ENCODE results near the gene EFCAB8. TPM values are rescaled to one million over a fixed set of nuclear protein-coding genes. Genes with fewer than 3 reads are reported as not detected.
"Not testable (repeated sequence)": the region's sequence is repeated elsewhere in the genome, so short reads cannot be mapped to it uniquely, and the experiment has no call there.

The EFCAB8 gene
- total RNA-seq, 6 experiments from 2014 or later, result 0.17 to 0.22 (median 0.20) TPM; not detected in 2

DNA sequence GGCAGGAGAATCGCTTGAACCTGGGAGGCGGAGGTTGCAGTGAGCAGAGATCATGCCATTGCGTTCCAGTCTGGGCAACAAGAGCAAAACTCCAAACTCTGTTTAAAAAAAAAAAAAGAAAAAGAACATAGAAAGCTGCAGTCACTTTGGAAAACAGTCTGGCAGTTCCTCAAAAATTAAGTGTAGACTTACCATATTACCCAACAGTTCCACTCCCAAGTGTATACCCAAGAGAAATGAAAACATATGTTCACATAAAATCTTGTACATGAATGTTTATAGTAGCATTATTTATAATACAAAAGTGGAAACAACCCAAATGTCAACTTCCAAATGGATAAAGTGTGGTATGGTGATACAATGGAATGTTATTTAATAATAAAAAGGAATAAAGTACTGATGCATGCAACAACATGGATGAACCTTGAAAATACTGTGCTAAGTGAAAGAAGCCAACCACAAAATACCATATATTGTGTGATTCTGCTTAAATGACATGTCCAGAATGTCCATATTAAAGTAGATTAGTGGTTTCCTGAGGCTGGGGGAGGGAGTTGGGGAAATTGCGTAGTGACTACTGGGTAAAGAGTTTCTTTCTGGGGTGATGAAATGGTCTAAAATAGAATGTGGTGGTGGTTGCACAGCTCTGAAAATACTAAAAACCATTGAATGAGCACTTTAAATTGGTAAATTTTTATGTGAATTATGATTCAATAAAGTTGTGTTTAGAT lies 82.6 kb downstream of the EFCAB8 start:
- no peaks in the 10 kb centered on the region for H3K27me3 ChIP-seq
- DNase-seq (no peak), ATAC-seq (no peak)
- no peaks in the 10 kb centered on the region for H3K9me3 ChIP-seq
- H3K36me3 ChIP-seq, result no peaks in the 10 kb centered on the region
- TF ChIP-seq POLR2A (IDR thresholded peaks at IDR 0.05), result no peak
- no peak for TF ChIP-seq CTCF (IDR thresholded peaks at IDR 0.05)
- intact Hi-C loops (cut with DNase I), result no loop called here
- no peak overlapping the region for H3K27ac ChIP-seq
- WGBS (ENCODE audit: insufficient coverage, low coverage, low lambda C conversion rate, missing lambda C conversion rate), result 71% methylated on average over 4 of the region's 4 CpGs
- H3K4me1 ChIP-seq, result no peaks in the 10 kb centered on the region
- H3K4me3 ChIP-seq, result no peak overlapping the region

DNA sequence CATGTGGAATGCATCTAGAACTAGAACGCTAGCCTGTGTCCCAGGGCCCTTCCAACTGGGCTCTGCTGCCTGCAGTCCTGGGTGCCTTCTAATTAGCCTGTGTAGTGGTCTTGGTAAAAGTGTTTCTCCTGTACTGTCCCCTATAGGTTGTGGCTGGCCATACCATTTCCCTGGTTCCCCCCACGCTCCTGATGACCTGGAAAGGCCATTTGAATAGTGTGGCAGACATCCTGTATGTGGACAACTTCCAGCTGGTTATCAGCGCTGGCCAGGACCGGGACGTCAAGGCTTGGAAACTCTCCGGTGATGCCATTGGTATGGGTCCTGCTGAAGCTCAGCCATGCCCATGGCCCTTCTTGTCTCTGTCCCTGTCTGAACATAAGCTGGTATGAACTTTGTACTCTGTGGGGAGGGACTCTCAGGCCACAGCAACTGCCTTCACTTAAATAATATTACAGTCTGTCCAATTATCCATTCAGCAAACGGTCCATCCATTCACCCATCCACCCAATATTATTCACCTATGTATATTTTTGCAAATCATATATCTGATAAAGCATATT lies 84.8 kb downstream of the EFCAB8 start:
- no peaks in the 10 kb centered on the region for H3K4me1 ChIP-seq
- no peaks in the 10 kb centered on the region for H3K36me3 ChIP-seq
- no peak overlapping the region for H3K27ac ChIP-seq
- no peaks in the 10 kb centered on the region for H3K9me3 ChIP-seq
- TF ChIP-seq POLR2A (IDR thresholded peaks at IDR 0.05) (no peak), CTCF (IDR thresholded peaks at IDR 0.05) (no peak)
- intact Hi-C loops (cut with DNase I), result no loop called here
- DNase-seq (no peak), ATAC-seq (no peak)
- 86% methylated on average over 4 of the region's 7 CpGs for WGBS (ENCODE audit: insufficient coverage, low coverage, low lambda C conversion rate, missing lambda C conversion rate)
- H3K4me3 ChIP-seq, result no peak overlapping the region
- H3K27me3 ChIP-seq, result no peaks in the 10 kb centered on the region

GRCh38 chr20:32945710-32946221 lies 87.0 kb downstream of the EFCAB8 start:
- H3K27ac ChIP-seq, result no peak overlapping the region
- TF ChIP-seq POLR2A (IDR thresholded peaks at IDR 0.05) (no peak), CTCF (IDR thresholded peaks at IDR 0.05) (peak; percentile 7 to 35 (median 24))

DNA sequence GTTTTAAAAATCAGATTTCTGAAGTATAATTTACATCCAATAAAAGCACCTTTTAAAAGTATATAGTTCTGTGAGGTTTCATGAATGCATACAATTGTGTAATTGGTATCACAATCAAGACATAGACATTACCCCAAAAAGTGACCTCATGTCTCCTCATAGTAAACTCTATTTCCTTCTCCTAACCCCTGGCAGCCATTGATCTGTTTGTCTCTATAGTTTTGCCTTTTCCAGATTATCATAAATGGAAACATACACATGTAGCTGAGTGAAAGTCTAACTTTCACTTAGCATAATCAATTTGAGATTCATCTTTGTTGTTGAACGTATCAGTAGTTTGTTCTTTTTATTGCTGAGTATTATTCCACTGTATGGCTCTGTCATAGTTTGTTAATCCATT lies 87.9 kb downstream of the EFCAB8 start:
- no peaks in the 10 kb centered on the region for H3K9me3 ChIP-seq
- TF ChIP-seq CTCF (IDR thresholded peaks at IDR 0.05) (no peak), POLR2A (IDR thresholded peaks at IDR 0.05) (no peak)
- ATAC-seq (no peak), DNase-seq (no peak)
- H3K27me3 ChIP-seq, result no peaks in the 10 kb centered on the region
- no peaks in the 10 kb centered on the region for H3K36me3 ChIP-seq
- no peaks in the 10 kb centered on the region for H3K4me1 ChIP-seq
- intact Hi-C loops (cut with DNase I), result no loop called here
- no peak overlapping the region for H3K27ac ChIP-seq
- H3K4me3 ChIP-seq, result no peak overlapping the region
- WGBS (ENCODE audit: insufficient coverage, low coverage, low lambda C conversion rate, missing lambda C conversion rate), result 77% methylated on average over 1 of the region's 1 CpG

More at GRCh38 chr20:32945710-32946221, 87.0 kb downstream of the EFCAB8 start:
- Histone ChIP-seq H3K4me3 (no peak overlapping the region), H3K27me3 (no peaks in the 10 kb centered on the region), H3K36me3 (no peaks in the 10 kb centered on the region), H3K9me3 (no peaks in the 10 kb centered on the region), H3K4me1 (no peaks in the 10 kb centered on the region)
- no peak for DNase-seq
- ATAC-seq, result peak in 1 of 4 donors; percentile 34
- 29% methylated on average over 3 of the region's 4 CpGs for WGBS (ENCODE audit: insufficient coverage, low coverage, low lambda C conversion rate, missing lambda C conversion rate)
- intact Hi-C loops (cut with DNase I), result no loop called here

- intact Hi-C loops (cut with DNase I); H3K9me3 ChIP-seq; ATAC-seq; H3K4me1 ChIP-seq; H3K27me3 ChIP-seq; H3K36me3 ChIP-seq; H3K27ac ChIP-seq; H3K4me3 ChIP-seq; DNase-seq: not testable (repeated sequence)
- 18% methylated on average over 4 of the region's 4 CpGs for WGBS (ENCODE audit: insufficient coverage, low coverage, low lambda C conversion rate, missing lambda C conversion rate)
Observed at GRCh38 chr20:32950539-32950938, 91.8 kb downstream of the EFCAB8 start.
